ENCODE measurements around the gene BAMBI.

The BAMBI gene

GRCh38 chr10:28704464-28705161, 27.3 kb downstream of the BAMBI start:
- DNase-seq (no peak), ATAC-seq (replicated peaks) (no peak)
- no peak overlapping the region for H3K4me3 Mint-ChIP-seq
- H3K27ac Mint-ChIP-seq = no peak overlapping the region
- no peaks in the 10 kb centered on the region for H3K9me3 Mint-ChIP-seq
- peaks cover 30 to 61% of the 10 kb centered on the region in 2 donors for H3K27me3 Mint-ChIP-seq
- H3K4me1 Mint-ChIP-seq (ENCODE audit: low read depth in 2 of 2) = no peaks in the 10 kb centered on the region
- no peaks in the 10 kb centered on the region for H3K36me3 Mint-ChIP-seq (ENCODE audit: insufficient read depth)

- no peak for DNase-seq
- Mint-ChIP-seq H3K27ac (no peak overlapping the region), H3K4me3 (no peak overlapping the region), H3K27me3 (peaks cover 30 to 59% of the 10 kb centered on the region in 2 donors), H3K9me3 (no peaks in the 10 kb centered on the region), H3K4me1 (ENCODE audit: low read depth in 2 of 2) (no peaks in the 10 kb centered on the region), H3K36me3 (ENCODE audit: insufficient read depth) (no peaks in the 10 kb centered on the region)
- ATAC-seq (replicated peaks) = no peak
Observed at GRCh38 chr10:28705472-28705871, 28.2 kb downstream of the BAMBI start.

GRCh38 chr10:28709001-28709710, 31.8 kb downstream of the BAMBI start:
- ATAC-seq (replicated peaks) = no peak
- H3K4me1 Mint-ChIP-seq (ENCODE audit: low read depth in 2 of 2) = no peaks in the 10 kb centered on the region
- H3K27me3 Mint-ChIP-seq = peaks cover 15 to 33% of the 10 kb centered on the region in 2 donors
- no peaks in the 10 kb centered on the region for H3K9me3 Mint-ChIP-seq
- no peaks in the 10 kb centered on the region for H3K36me3 Mint-ChIP-seq (ENCODE audit: insufficient read depth)
- DNase-seq = no peak
- H3K27ac Mint-ChIP-seq = no peak overlapping the region
- H3K4me3 Mint-ChIP-seq = no peak overlapping the region

GRCh38 chr10:28710202-28710886, 33.0 kb downstream of the BAMBI start:
- DNase-seq = no peak
- Mint-ChIP-seq H3K27ac (no peak overlapping the region), H3K36me3 (ENCODE audit: insufficient read depth) (no peaks in the 10 kb centered on the region), H3K4me1 (ENCODE audit: low read depth in 2 of 2) (no peaks in the 10 kb centered on the region), H3K4me3 (no peak overlapping the region), H3K27me3 (peaks cover 15 to 24% of the 10 kb centered on the region in 2 donors), H3K9me3 (no peaks in the 10 kb centered on the region)
- ATAC-seq (replicated peaks) = no peak

- Mint-ChIP-seq H3K27me3 (peaks cover 12 to 19% of the 10 kb centered on the region in 2 donors), H3K9me3 (no peaks in the 10 kb centered on the region), H3K36me3 (ENCODE audit: insufficient read depth) (no peaks in the 10 kb centered on the region), H3K27ac (no peak overlapping the region), H3K4me1 (ENCODE audit: low read depth in 2 of 2) (no peaks in the 10 kb centered on the region), H3K4me3 (no peak overlapping the region)
- DNase-seq (no peak), ATAC-seq (replicated peaks) (no peak)
Observed at GRCh38 chr10:28711041-28711440, 33.7 kb downstream of the BAMBI start.

- DNase-seq = no peak
- Mint-ChIP-seq H3K36me3 (ENCODE audit: insufficient read depth) (no peaks in the 10 kb centered on the region), H3K4me1 (ENCODE audit: low read depth in 2 of 2) (no peaks in the 10 kb centered on the region), H3K4me3 (no peak overlapping the region), H3K27ac (no peak overlapping the region), H3K27me3 (peaks cover 6 to 12% of the 10 kb centered on the region in 2 donors), H3K9me3 (no peaks in the 10 kb centered on the region)
- no peak for ATAC-seq (replicated peaks)
Observed at GRCh38 chr10:28711776-28712175, 34.5 kb downstream of the BAMBI start.

GRCh38 chr10:28713626-28714352, 36.5 kb downstream of the BAMBI start:
- H3K27me3 Mint-ChIP-seq = peaks cover 8 to 12% of the 10 kb centered on the region in 2 donors
- no peaks in the 10 kb centered on the region for H3K36me3 Mint-ChIP-seq (ENCODE audit: insufficient read depth)
- ATAC-seq (replicated peaks) = no peak
- no peaks in the 10 kb centered on the region for H3K4me1 Mint-ChIP-seq (ENCODE audit: low read depth in 2 of 2)
- no peaks in the 10 kb centered on the region for H3K9me3 Mint-ChIP-seq
- H3K4me3 Mint-ChIP-seq = no peak overlapping the region
- no peak for DNase-seq
- H3K27ac Mint-ChIP-seq = no peak overlapping the region

- no peak overlapping the region for H3K4me3 Mint-ChIP-seq
- H3K36me3 Mint-ChIP-seq (ENCODE audit: insufficient read depth) = no peaks in the 10 kb centered on the region
- no peak for DNase-seq
- peaks cover 15 to 16% of the 10 kb centered on the region in 2 donors for H3K27me3 Mint-ChIP-seq
- H3K9me3 Mint-ChIP-seq = no peaks in the 10 kb centered on the region
- H3K4me1 Mint-ChIP-seq (ENCODE audit: low read depth in 2 of 2) = no peaks in the 10 kb centered on the region
- no peak for ATAC-seq (replicated peaks)
- H3K27ac Mint-ChIP-seq = no peak overlapping the region
Observed at GRCh38 chr10:28714401-28715053, 37.2 kb downstream of the BAMBI start.

- H3K27me3 Mint-ChIP-seq = peaks cover 18 to 19% of the 10 kb centered on the region in 2 donors
- no peak overlapping the region for H3K27ac Mint-ChIP-seq
- H3K9me3 Mint-ChIP-seq = no peaks in the 10 kb centered on the region
- H3K4me1 Mint-ChIP-seq (ENCODE audit: low read depth in 2 of 2) = no peaks in the 10 kb centered on the region
- DNase-seq (no peak), ATAC-seq (replicated peaks) (no peak)
- H3K36me3 Mint-ChIP-seq (ENCODE audit: insufficient read depth) = no peaks in the 10 kb centered on the region
- no peak overlapping the region for H3K4me3 Mint-ChIP-seq
Observed at GRCh38 chr10:28715246-28715645, 37.9 kb downstream of the BAMBI start.

GRCh38 chr10:28715757-28716156, 38.4 kb downstream of the BAMBI start:
- DNase-seq (no peak), ATAC-seq (replicated peaks) (no peak)
- no peak overlapping the region for H3K27ac Mint-ChIP-seq
- H3K4me1 Mint-ChIP-seq (ENCODE audit: low read depth in 2 of 2) = no peaks in the 10 kb centered on the region
- H3K9me3 Mint-ChIP-seq = no peaks in the 10 kb centered on the region
- peaks cover 18 to 20% of the 10 kb centered on the region in 2 donors for H3K27me3 Mint-ChIP-seq
- H3K36me3 Mint-ChIP-seq (ENCODE audit: insufficient read depth) = no peaks in the 10 kb centered on the region
- no peak overlapping the region for H3K4me3 Mint-ChIP-seq

- H3K27me3 Mint-ChIP-seq = peaks cover 28 to 30% of the 10 kb centered on the region in 2 donors
- ATAC-seq (replicated peaks) = no peak
Observed at GRCh38 chr10:28716748-28717147, 39.4 kb downstream of the BAMBI start.

GRCh38 chr10:28717656-28718201, 40.4 kb downstream of the BAMBI start:
- no peaks in the 10 kb centered on the region for H3K36me3 Mint-ChIP-seq (ENCODE audit: insufficient read depth)

More at GRCh38 chr10:28716748-28717147, 39.4 kb downstream of the BAMBI start:
- no peaks in the 10 kb centered on the region for H3K36me3 Mint-ChIP-seq (ENCODE audit: insufficient read depth)
- H3K27ac Mint-ChIP-seq = no peak overlapping the region
- no peak overlapping the region for H3K4me3 Mint-ChIP-seq
- no peak for DNase-seq
- peaks cover 0 to 2% of the 10 kb centered on the region in 2 donors for H3K4me1 Mint-ChIP-seq (ENCODE audit: low read depth in 2 of 2)
- H3K9me3 Mint-ChIP-seq = no peaks in the 10 kb centered on the region

More at GRCh38 chr10:28717656-28718201, 40.4 kb downstream of the BAMBI start:
- Mint-ChIP-seq H3K9me3 (no peaks in the 10 kb centered on the region), H3K27ac (no peak overlapping the region), H3K27me3 (peaks cover 31 to 40% of the 10 kb centered on the region in 2 donors), H3K4me3 (no peak overlapping the region), H3K4me1 (ENCODE audit: low read depth in 2 of 2) (peaks cover 0 to 5% of the 10 kb centered on the region in 2 donors)
- ATAC-seq (replicated peaks) (no peak), DNase-seq (no peak)
